ENCODE results near the gene ACP3.

GRCh38 chr3:132380920-132381319, 63.7 kb downstream of the ACP3 start:
- TF ChIP-seq, protein P1, sequence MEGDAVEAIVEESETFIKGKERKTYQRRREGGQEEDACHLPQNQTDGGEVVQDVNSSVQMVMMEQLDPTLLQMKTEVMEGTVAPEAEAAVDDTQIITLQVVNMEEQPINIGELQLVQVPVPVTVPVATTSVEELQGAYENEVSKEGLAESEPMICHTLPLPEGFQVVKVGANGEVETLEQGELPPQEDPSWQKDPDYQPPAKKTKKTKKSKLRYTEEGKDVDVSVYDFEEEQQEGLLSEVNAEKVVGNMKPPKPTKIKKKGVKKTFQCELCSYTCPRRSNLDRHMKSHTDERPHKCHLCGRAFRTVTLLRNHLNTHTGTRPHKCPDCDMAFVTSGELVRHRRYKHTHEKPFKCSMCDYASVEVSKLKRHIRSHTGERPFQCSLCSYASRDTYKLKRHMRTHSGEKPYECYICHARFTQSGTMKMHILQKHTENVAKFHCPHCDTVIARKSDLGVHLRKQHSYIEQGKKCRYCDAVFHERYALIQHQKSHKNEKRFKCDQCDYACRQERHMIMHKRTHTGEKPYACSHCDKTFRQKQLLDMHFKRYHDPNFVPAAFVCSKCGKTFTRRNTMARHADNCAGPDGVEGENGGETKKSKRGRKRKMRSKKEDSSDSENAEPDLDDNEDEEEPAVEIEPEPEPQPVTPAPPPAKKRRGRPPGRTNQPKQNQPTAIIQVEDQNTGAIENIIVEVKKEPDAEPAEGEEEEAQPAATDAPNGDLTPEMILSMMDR (IDR thresholded peaks at IDR 0.05; ENCODE audit: low read length): no peak
- TF ChIP-seq EZH2 (IDR thresholded peaks at IDR 0.05; ENCODE audit: borderline replicate concordance, low read length): no peak
